B cell (primary cell): Measurements from ENCODE around the gene PSMD9. TPM values are rescaled to one million over a fixed set of nuclear protein-coding genes. Genes with fewer than 3 reads are reported as not detected.

ENCODE experiments used
- ATAC-seq: fragments of 200-7000 bp; cut with Tn5 transposase; one replicate; pipeline ENCODE4 v1.10.0; 2021; ENCODE audit warnings: low read depth, mild to moderate bottlenecking, moderate number of reproducible peaks, moderate library complexity
- CTCF ChIA-PET: fragments of 350-600 bp; sonication (Branson Sonifier 250); formaldehyde crosslinking; loops from one replicate; lab custom pipeline; 2021; ENCODE audit warnings: antibody characterized with exemption, inconsistent platforms; lab: Charles Lee
- POLR2A ChIA-PET: fragments of 350-600 bp; sonication (Branson Sonifier 250); formaldehyde crosslinking; loops from one replicate; lab custom pipeline; 2021; ENCODE audit warnings: antibody characterized with exemption; lab: Charles Lee
- DNase-seq: peaks from one replicate; pipeline ENCODE4 v3.0.0; 2013
- H2AFZ ChIP-seq: 2 replicates; pipeline ENCODE4 v1.6.1; 2012; ENCODE audit warnings: mild to moderate bottlenecking, low read depth, low read length; ENCODE audit not compliant: insufficient read depth, poor library complexity, severe bottlenecking
- H3K27ac ChIP-seq, 2 donors: 1 replicate in 1 of 2; 2 replicates in 1 of 2; pipeline ENCODE4 v1.5.1; 2012 to 2013; ENCODE audit warnings: low read length in 2 of 2, mild to moderate bottlenecking in 2 of 2, moderate library complexity in 1 of 2
- H3K27me3 ChIP-seq, 4 experiments: fragments of 200-600 bp in 1 of 4; sonication (generic) in 1 of 4; replicated peaks in 1 of 4; 1 replicate in 2 of 4; 2 replicates in 2 of 4; pipeline versions ENCODE4 v1.6.1 to v1.7.0; 2013 to 2016; ENCODE audit warnings: low read length in 3 of 4, mild to moderate bottlenecking in 2 of 4, mixed read lengths in 1 of 4, moderate library complexity in 1 of 4; ENCODE audit not compliant: insufficient read depth in 4 of 4, control insufficient read depth in 3 of 4; ENCODE audit errors: control extremely low read depth in 1 of 4
- H3K36me3 ChIP-seq, 2 experiments: replicated peaks in 1 of 2; 1 replicate in 1 of 2; 2 replicates in 1 of 2; pipeline versions ENCODE4 v1.6.1 to v1.7.1; 2013; ENCODE audit warnings: low read length in 1 of 2; ENCODE audit not compliant: insufficient read depth in 2 of 2, control insufficient read depth in 1 of 2; ENCODE audit errors: control extremely low read depth in 1 of 2, extremely low read depth in 1 of 2
- H3K4me1 ChIP-seq, 2 donors: fragments of 200-600 bp in 1 of 2; sonication (generic) in 1 of 2; 1 replicate in 1 of 2; 2 replicates in 1 of 2; pipeline versions ENCODE4 v1.5.1 to v1.6.1; 2013 to 2017; ENCODE audit warnings: low read length in 2 of 2; ENCODE audit not compliant: control insufficient read depth in 2 of 2, insufficient read depth in 2 of 2
- H3K4me2 ChIP-seq: replicated peaks from 2 replicates; pipeline ENCODE3; 2012; ENCODE audit warnings: mild to moderate bottlenecking, low read depth, low read length; ENCODE audit not compliant: poor library complexity, severe bottlenecking
- H3K4me3 ChIP-seq, 5 experiments: fragments of 200-600 bp in 1 of 5; sonication (generic) in 1 of 5; 1 replicate in 3 of 5; 2 replicates in 2 of 5; pipeline versions ENCODE4 v1.5.1 to v1.7.0; 2011 to 2016; ENCODE audit warnings: low read length in 4 of 5, mild to moderate bottlenecking in 4 of 5, low read depth in 2 of 5, control low read depth in 1 of 5, moderate library complexity in 1 of 5; ENCODE audit not compliant: insufficient read depth in 1 of 5; ENCODE audit errors: control extremely low read depth in 1 of 5, extremely low read depth in 1 of 5
- H3K79me2 ChIP-seq: fragments of 200-600 bp; sonication (generic); one replicate; pipeline ENCODE4 v1.6.0; 2016; ENCODE audit warnings: low read length; ENCODE audit not compliant: control insufficient read depth, insufficient read depth
- H3K9ac ChIP-seq: fragments of 200-600 bp; sonication (generic); 2 replicates; pipeline ENCODE4 v1.6.1; 2017; ENCODE audit warnings: mild to moderate bottlenecking, low read length, moderate library complexity
- H3K9me3 ChIP-seq, 3 donors: one replicate each; pipeline versions ENCODE4 v1.6.1 to v1.7.1; 2013; ENCODE audit warnings: low read length in 2 of 3; ENCODE audit not compliant: control insufficient read depth in 2 of 3, insufficient read depth in 1 of 3; ENCODE audit errors: control extremely low read depth in 1 of 3
- H4K20me1 ChIP-seq: 2 replicates; pipeline ENCODE4 v1.6.0; 2012; ENCODE audit warnings: mild to moderate bottlenecking, low read length; ENCODE audit not compliant: insufficient read depth, control insufficient read depth, poor library complexity, severe bottlenecking
- H3K27ac Mint-ChIP-seq: one replicate; pipeline ENCODE4 v1.8.0; 2021; ENCODE audit warnings: mixed read lengths
- H3K27me3 Mint-ChIP-seq: one replicate; pipeline ENCODE4 v1.8.0; 2021; ENCODE audit warnings: mixed read lengths
- H3K4me1 Mint-ChIP-seq: one replicate; pipeline ENCODE4 v1.8.0; 2021; ENCODE audit warnings: mixed read lengths
- H3K4me3 Mint-ChIP-seq: one replicate; pipeline ENCODE4 v1.8.0; 2021; ENCODE audit warnings: mixed read lengths
- H3K9me3 Mint-ChIP-seq: one replicate; pipeline ENCODE4 v1.8.0; 2022; ENCODE audit warnings: mixed read lengths; ENCODE audit not compliant: insufficient read depth
- CTCF ChIP-seq: fragments of 200-600 bp; IDR thresholded peaks from one replicate; pipeline ENCODE4 v1.8.0; 2022; ENCODE audit warnings: antibody characterized with exemption, mild to moderate bottlenecking
- EZH2 ChIP-seq: IDR thresholded peaks from 2 replicates; pipeline ENCODE4 v1.6.1; 2012; ENCODE audit warnings: borderline replicate concordance, low read depth, mild to moderate bottlenecking, moderate library complexity, low read length; ENCODE audit not compliant: insufficient read depth, poor library complexity, severe bottlenecking
- WGBS: methylation state at CpG from one replicate; pipeline ENCODE4 v1.1.5; 2013; ENCODE audit warnings: missing lambda C conversion rate; ENCODE audit not compliant: insufficient coverage; 5-methylcytosine and 5-hydroxymethylcytosine counted together
- intact Hi-C: fragments of 100-400 bp; cut with micrococcal nuclease; formaldehyde crosslinking; loops from one replicate; pipeline ENCODE4 v1.10.0; 2022
- polyA plus RNA-seq: library from polyadenylated mRNA; depleted of rRNA; stranded (reverse); fragments of >200 nt; gene quantifications from 2 replicates; pipeline ENCODE4 v1.2.3, GENCODE V29; 2012
- total RNA-seq, 2 donors: library from RNA; stranded (reverse); fragments of 120-200 nt in 1 of 2; gene quantifications; 1 replicate in 1 of 2; 2 replicates in 1 of 2; pipeline versions ENCODE4 v1.2.3 to v1.2.4, GENCODE V29; 2013 to 2022

PSMD9 gene
- total and polyA plus RNA-seq, 2 donors (not counting 1 experiment from before 2014, with no cell fraction given) = 37.1 to 83.4 TPM

GRCh38 chr12:121963341-121964018 lies 74.9 kb downstream of the PSMD9 start:
- Histone ChIP-seq H2AFZ (no peak overlapping the region), H3K4me1 (peaks cover 3 to 5% of the 10 kb centered on the region in 2 donors), H3K36me3 (no peaks in the 10 kb centered on the region), H3K4me2 (no peak overlapping the region), H3K9me3 (no peaks in the 10 kb centered on the region), H4K20me1 (no peaks in the 10 kb centered on the region), H3K27me3 (no peaks in the 10 kb centered on the region), H3K9ac (no peak overlapping the region), H3K4me3 (no peak overlapping the region), H3K27ac (no peak overlapping the region), H3K79me2 (no peaks in the 10 kb centered on the region)
- intact Hi-C loops = no loop called here
- no peak overlapping the region for H3K27ac Mint-ChIP-seq
- ChIA-PET POLR2A (interaction anchor here (0.9 kb wide), 1 partner anchor 62 kb away, joined by 6 read pairs; no protein-coding TSS in a partner anchor), CTCF (interaction anchor here (1.4 kb wide), 1 partner anchor 160 kb away, joined by 3 read pairs; no protein-coding TSS in a partner anchor)
- H3K27me3 Mint-ChIP-seq = no peaks in the 10 kb centered on the region
- H3K9me3 Mint-ChIP-seq = no peaks in the 10 kb centered on the region
- DNase-seq (no peak), ATAC-seq (no peak)
- no peak overlapping the region for H3K4me3 Mint-ChIP-seq
- H3K4me1 Mint-ChIP-seq = peaks cover 13% of the 10 kb centered on the region
- WGBS = 92% methylated on average over 11 of the region's 15 CpGs
- no peak for TF ChIP-seq CTCF
- TF ChIP-seq EZH2 = no peak
